WTC11 (cell line): ENCODE data around the gene FOXRED1. TPM values are rescaled to one million over a fixed set of nuclear protein-coding genes. Genes with fewer than 3 reads are reported as not detected.

Source experiments
- ATAC-seq: fragments of 200-7000 bp; cut with Tn5 transposase; 2 replicates; pipeline ENCODE4 v1.10.0; 2021; ENCODE audit warnings: mild to moderate bottlenecking, moderate library complexity
- CTCF ChIA-PET: fragments of 300-600 bp; sonication (Branson Sonifier 250); formaldehyde crosslinking; loops from one replicate; lab custom pipeline; 2021; ENCODE audit warnings: antibody characterized with exemption; lab: Charles Lee
- POLR2A ChIA-PET: fragments of 350-600 bp; sonication (Branson Sonifier 250); formaldehyde crosslinking; loops from one replicate; lab custom pipeline; 2021; ENCODE audit warnings: antibody characterized with exemption; lab: Charles Lee
- DNase-seq: peaks from one replicate; pipeline ENCODE4 v3.0.0; 2021; ENCODE audit warnings: low spot score
- H3K27ac Mint-ChIP-seq: 2 replicates; pipeline ENCODE4 v1.8.0; 2021; ENCODE audit warnings: mixed read lengths
- H3K27me3 Mint-ChIP-seq: 2 replicates; pipeline ENCODE4 v1.8.0; 2021; ENCODE audit warnings: low read depth, mild to moderate bottlenecking, moderate library complexity, mixed read lengths
- H3K36me3 Mint-ChIP-seq: 2 replicates; pipeline ENCODE4 v1.8.0; 2021; ENCODE audit warnings: mixed read lengths
- H3K4me1 Mint-ChIP-seq: 2 replicates; pipeline ENCODE4 v1.8.0; 2022; ENCODE audit warnings: mixed read lengths
- H3K4me3 Mint-ChIP-seq: 2 replicates; pipeline ENCODE4 v1.8.0; 2021; ENCODE audit warnings: mild to moderate bottlenecking, moderate library complexity, mixed read lengths
- H3K9me3 Mint-ChIP-seq: 2 replicates; pipeline ENCODE4 v1.8.0; 2021; ENCODE audit warnings: mixed read lengths
- ATF1 ChIP-seq: sonication (generic); formaldehyde crosslinking; IDR thresholded peaks from 2 replicates; pipeline ENCODE4 v1.8.1; 2023; ENCODE audit warnings: mild to moderate bottlenecking, moderate library complexity, missing genetic modification reagents
- EMX1 ChIP-seq: fragments of 250-450 bp; sonication (Bioruptor Pico); IDR thresholded peaks from 2 replicates; pipeline ENCODE4 v1.8.0; 2021; ENCODE audit warnings: mild to moderate bottlenecking
- FOXP4 ChIP-seq: sonication (generic); formaldehyde crosslinking; IDR thresholded peaks from 2 replicates; pipeline ENCODE4 v1.8.0; 2022; ENCODE audit warnings: mild to moderate bottlenecking, missing genetic modification reagents
- IRF1 ChIP-seq: sonication (generic); formaldehyde crosslinking; IDR thresholded peaks from 2 replicates; pipeline ENCODE4 v1.8.0; 2023; ENCODE audit warnings: missing genetic modification reagents
- MXD4 ChIP-seq: fragments of 250-450 bp; sonication (Bioruptor Pico); IDR thresholded peaks from 2 replicates; pipeline ENCODE4 v1.8.0; 2021; ENCODE audit warnings: mild to moderate bottlenecking, moderate library complexity, borderline replicate concordance
- NFE2L1 ChIP-seq: sonication (generic); formaldehyde crosslinking; IDR thresholded peaks from 2 replicates; pipeline ENCODE4 v1.8.1; 2023; ENCODE audit warnings: missing genetic modification reagents
- SMAD3 ChIP-seq: sonication (generic); formaldehyde crosslinking; IDR thresholded peaks from 2 replicates; pipeline ENCODE4 v1.8.0; 2022; ENCODE audit warnings: missing genetic modification reagents, mild to moderate bottlenecking, borderline replicate concordance
- SMAD4 ChIP-seq: sonication (generic); formaldehyde crosslinking; IDR thresholded peaks from 2 replicates; pipeline ENCODE4 v1.8.0; 2022; ENCODE audit warnings: mild to moderate bottlenecking, missing genetic modification reagents
- SOX15 ChIP-seq: fragments of 250-450 bp; sonication (Bioruptor Pico); IDR thresholded peaks from 2 replicates; pipeline ENCODE4 v1.9.0; 2021; ENCODE audit warnings: mild to moderate bottlenecking
- STAT6 ChIP-seq: sonication (generic); formaldehyde crosslinking; conservative IDR thresholded peaks from 2 replicates; pipeline ENCODE4 v1.8.1; 2023; ENCODE audit warnings: mild to moderate bottlenecking, low read depth, missing genetic modification reagents, moderate library complexity
- TCF7 ChIP-seq: sonication (generic); formaldehyde crosslinking; IDR thresholded peaks from 2 replicates; pipeline ENCODE4 v1.8.0; 2022; ENCODE audit warnings: mild to moderate bottlenecking, low read depth, missing genetic modification reagents, moderate library complexity
- ZBTB43 ChIP-seq: sonication (generic); formaldehyde crosslinking; IDR thresholded peaks from 2 replicates; pipeline ENCODE4 v1.8.1; 2023; ENCODE audit warnings: mild to moderate bottlenecking, missing genetic modification reagents
- ZNF121 ChIP-seq: sonication (generic); formaldehyde crosslinking; IDR thresholded peaks from 2 replicates; pipeline ENCODE4 v1.8.0; 2023; ENCODE audit warnings: missing genetic modification reagents
- ZNF219 ChIP-seq: sonication (generic); formaldehyde crosslinking; IDR thresholded peaks from 2 replicates; pipeline ENCODE4 v1.8.0; 2023; ENCODE audit warnings: missing genetic modification reagents, mild to moderate bottlenecking, borderline replicate concordance
- total RNA-seq: library from RNA; stranded (reverse); gene quantifications from 3 replicates; pipeline ENCODE4 v1.2.3, GENCODE V29; 2021
- TF ChIP-seq, protein P1 (sequence below): sonication (generic); formaldehyde crosslinking; IDR thresholded peaks from 2 replicates; pipeline ENCODE4 v1.8.0; 2022; ENCODE audit warnings: mild to moderate bottlenecking, missing genetic modification reagents

Gene FOXRED1
- total RNA-seq, 1 experiment from 2014 or later, result 61.9 TPM

DNA sequence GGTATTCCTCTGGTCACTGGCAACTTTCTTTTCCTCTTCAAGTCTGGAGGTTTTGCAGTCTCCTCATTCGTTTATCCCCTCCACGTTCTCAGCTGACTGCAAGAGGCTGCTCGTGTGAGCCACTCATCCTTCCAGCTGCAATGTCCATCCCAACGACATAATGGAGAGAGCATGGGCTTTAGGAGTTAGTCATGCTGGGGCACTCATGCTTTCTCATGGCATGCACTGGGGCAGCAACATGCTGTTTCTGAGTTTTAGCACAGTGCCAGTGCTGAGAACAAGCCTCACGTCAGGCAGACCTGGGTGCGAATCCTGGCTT is 42.0 kb downstream of the FOXRED1 start:
- TF ChIP-seq, protein P1, sequence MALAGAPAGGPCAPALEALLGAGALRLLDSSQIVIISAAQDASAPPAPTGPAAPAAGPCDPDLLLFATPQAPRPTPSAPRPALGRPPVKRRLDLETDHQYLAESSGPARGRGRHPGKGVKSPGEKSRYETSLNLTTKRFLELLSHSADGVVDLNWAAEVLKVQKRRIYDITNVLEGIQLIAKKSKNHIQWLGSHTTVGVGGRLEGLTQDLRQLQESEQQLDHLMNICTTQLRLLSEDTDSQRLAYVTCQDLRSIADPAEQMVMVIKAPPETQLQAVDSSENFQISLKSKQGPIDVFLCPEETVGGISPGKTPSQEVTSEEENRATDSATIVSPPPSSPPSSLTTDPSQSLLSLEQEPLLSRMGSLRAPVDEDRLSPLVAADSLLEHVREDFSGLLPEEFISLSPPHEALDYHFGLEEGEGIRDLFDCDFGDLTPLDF, result no peak
- TF ChIP-seq IRF1 (CRISPR knock-in tag) (no peak), FOXP4 (CRISPR knock-in tag) (no peak), NFE2L1 (CRISPR knock-in tag) (no peak)
- Mint-ChIP-seq H3K9me3 (peaks cover 5% of the 10 kb centered on the region; the same call in 1 of the 2 replicates), H3K27ac (no peak overlapping the region), H3K27me3 (no peaks in the 10 kb centered on the region), H3K4me1 (0 out of 2 replicates have a peak, but pooled peaks cover 2% of the 10 kb centered on the region), H3K4me3 (no peak overlapping the region), H3K36me3 (peaks cover 37% of the 10 kb centered on the region)
- ChIA-PET POLR2A (interaction anchor here (0.9 kb wide), 1 partner anchor 59 kb away, joined by 3 read pairs; no protein-coding TSS in a partner anchor), CTCF (interaction anchor here (0.5 to 2.0 kb wide), 48 partner anchors 8 to 324 kb away, joined by 3 to 37 read pairs (median 4); partner anchors contain the start of genes FOXRED1, SRPRA, ST3GAL4 and TIRAP)
- no peak for ATAC-seq
- DNase-seq, result no peak

DNA sequence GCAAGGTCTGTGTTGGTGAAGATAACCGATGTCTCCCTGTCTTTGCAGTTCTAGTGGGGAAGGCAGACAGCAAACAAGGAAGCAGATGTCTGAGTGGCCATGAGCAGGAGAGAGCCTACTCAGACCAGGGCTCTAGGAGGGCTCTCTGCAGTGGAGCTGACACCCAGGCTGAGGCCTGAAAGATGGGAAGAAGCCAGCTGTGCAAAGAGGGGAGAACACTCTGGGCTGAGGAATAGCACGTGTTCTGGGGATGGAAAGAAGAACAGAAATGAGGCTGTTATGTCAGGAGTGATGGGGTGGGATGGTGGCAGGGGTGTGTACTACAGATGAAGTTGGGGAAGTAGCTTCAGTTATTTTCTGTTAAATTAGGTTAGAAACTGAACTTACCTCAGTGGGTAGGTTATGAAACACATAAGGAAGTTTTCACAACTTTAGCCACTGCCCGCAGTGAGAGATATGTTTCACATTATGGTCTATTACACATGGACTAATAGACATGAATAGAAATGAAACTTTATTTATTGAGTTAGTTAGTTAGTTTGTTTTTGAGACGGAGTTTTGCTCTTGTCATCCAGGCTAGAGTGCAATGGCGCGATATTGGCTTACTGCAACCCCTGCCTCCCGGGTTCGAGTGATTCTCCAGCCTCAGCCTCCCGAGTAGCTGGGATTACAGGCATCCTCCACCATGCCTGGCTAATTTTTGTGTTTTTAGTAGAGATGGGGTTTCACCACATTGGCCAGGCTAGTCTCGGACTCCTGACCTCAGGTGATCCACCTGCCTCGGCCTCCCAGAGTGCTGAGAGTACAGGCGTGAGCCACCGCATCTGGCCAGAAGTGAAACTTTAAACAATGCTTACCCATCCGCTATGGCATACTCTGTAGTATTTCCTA is 42.7 kb downstream of the FOXRED1 start:
- ATAC-seq (no peak), DNase-seq (no peak)
- CTCF ChIA-PET, result interaction anchor here (0.7 to 2.0 kb wide), 21 partner anchors 8 to 295 kb away, joined by 3 to 37 read pairs (median 5); partner anchors contain the start of gene ST3GAL4
- no peak overlapping the region for H3K27ac Mint-ChIP-seq
- no peak overlapping the region for H3K4me3 Mint-ChIP-seq
- TF ChIP-seq STAT6 (CRISPR knock-in tag) (no peak), ZNF121 (CRISPR knock-in tag) (no peak), EMX1 (CRISPR knock-in tag) (no peak), ZBTB43 (no peak), ZNF219 (CRISPR knock-in tag) (no peak), ATF1 (CRISPR knock-in tag) (no peak)
- peaks cover 40% of the 10 kb centered on the region for H3K36me3 Mint-ChIP-seq
- H3K9me3 Mint-ChIP-seq, result peaks cover 5% of the 10 kb centered on the region; the same call in 1 of the 2 replicates
- POLR2A ChIA-PET, result interaction anchor here (0.9 kb wide), 1 partner anchor 58 kb away, joined by 3 read pairs; no protein-coding TSS in a partner anchor
- H3K4me1 Mint-ChIP-seq, result 0 out of 2 replicates have a peak, but pooled peaks cover 2% of the 10 kb centered on the region
- H3K27me3 Mint-ChIP-seq, result no peaks in the 10 kb centered on the region

DNA sequence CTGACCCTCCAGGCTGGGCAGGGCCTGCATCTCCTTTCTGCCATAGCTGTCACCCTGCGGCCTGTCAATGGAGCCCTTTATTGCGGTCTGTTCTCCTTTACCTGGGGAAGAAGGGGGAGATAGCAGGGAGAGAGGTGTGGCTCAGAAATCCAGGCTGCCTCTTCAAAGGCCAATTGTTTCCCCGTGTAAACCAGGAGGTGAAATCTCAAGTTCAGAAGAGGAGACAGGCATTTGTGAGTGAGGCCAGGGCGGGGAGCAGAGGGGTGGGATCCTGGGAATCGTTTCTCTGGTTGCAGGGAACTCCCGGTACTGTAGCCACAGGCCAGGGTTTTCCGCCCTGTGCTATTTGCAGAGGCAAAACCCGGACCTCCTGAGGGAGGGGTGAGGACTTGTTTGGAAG is 44.0 kb downstream of the FOXRED1 start:
- no peak for TF ChIP-seq SOX15 (CRISPR knock-in tag)
- no peak for TF ChIP-seq TCF7 (CRISPR knock-in tag)
- TF ChIP-seq SMAD4 (CRISPR knock-in tag), result no peak
- no peak for TF ChIP-seq MXD4
- TF ChIP-seq SMAD3, result no peak
- Mint-ChIP-seq H3K36me3 (peaks cover 33% of the 10 kb centered on the region), H3K4me1 (no peaks in the 10 kb centered on the region), H3K27me3 (no peaks in the 10 kb centered on the region), H3K9me3 (peaks cover 5% of the 10 kb centered on the region; the same call in 1 of the 2 replicates), H3K27ac (no peak overlapping the region), H3K4me3 (no peak overlapping the region)
- CTCF ChIA-PET, result interaction anchor here (0.8 kb wide), 1 partner anchor 168 kb away, joined by 5 read pairs; no protein-coding TSS in a partner anchor
- no peak for DNase-seq
- no peak for ATAC-seq
- POLR2A ChIA-PET, result no interaction called here
